ENCODE measurements around the gene GRAMD4.

GRAMD4 gene

DNA sequence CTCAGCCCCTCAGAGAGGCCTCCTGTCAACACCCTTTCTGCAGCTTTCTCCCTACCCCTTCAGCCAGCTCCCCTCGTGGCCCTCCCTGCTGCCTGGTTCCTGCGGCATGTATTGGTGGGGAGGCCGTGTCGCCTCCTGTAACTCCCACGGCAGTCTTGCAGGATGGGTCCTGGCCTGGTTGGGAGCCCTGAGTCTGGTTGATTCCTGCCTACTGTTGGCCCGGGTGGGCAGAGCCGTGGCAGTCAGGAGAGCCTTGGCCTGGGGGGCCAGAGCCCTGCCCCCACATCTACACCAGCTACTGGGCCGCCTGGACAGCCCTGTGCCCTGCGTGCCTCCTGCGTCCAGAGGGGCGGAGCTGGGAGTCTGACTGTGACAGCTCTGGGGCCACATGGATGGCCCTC lies 30.3 kb upstream of the GRAMD4 start:
- TF ChIP-seq, protein P1, sequence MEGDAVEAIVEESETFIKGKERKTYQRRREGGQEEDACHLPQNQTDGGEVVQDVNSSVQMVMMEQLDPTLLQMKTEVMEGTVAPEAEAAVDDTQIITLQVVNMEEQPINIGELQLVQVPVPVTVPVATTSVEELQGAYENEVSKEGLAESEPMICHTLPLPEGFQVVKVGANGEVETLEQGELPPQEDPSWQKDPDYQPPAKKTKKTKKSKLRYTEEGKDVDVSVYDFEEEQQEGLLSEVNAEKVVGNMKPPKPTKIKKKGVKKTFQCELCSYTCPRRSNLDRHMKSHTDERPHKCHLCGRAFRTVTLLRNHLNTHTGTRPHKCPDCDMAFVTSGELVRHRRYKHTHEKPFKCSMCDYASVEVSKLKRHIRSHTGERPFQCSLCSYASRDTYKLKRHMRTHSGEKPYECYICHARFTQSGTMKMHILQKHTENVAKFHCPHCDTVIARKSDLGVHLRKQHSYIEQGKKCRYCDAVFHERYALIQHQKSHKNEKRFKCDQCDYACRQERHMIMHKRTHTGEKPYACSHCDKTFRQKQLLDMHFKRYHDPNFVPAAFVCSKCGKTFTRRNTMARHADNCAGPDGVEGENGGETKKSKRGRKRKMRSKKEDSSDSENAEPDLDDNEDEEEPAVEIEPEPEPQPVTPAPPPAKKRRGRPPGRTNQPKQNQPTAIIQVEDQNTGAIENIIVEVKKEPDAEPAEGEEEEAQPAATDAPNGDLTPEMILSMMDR (conservative IDR thresholded peaks at IDR 0.05; ENCODE audit: low read depth, low read length): no peak
- no peak overlapping the region for H3K4me3 ChIP-seq (ENCODE audit: low read length)
- DNase-seq (ENCODE audit: low read depth): no peak

DNA sequence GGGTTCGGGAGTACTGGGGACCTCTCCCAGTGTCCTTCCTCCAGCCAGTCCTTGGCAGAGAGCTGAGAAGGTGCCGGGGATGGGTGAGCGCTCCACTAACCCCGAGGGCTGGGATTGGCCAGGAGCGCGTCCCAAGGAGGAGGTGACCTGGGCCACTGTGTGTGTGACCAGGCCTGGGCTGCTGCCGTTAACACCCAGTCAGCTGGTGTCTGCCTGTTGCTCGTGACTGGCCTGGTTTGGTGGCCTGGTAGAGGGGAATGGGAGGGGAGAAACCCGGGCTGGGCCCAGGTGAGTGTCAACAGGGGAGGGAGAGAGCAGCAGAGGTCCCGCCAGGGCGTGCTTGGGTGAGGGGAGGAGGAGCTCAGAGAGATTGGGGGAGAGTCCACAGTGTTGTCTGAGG lies 29.9 kb upstream of the GRAMD4 start:
- no peak overlapping the region for H3K4me3 ChIP-seq (ENCODE audit: low read length)
- TF ChIP-seq, protein P1 (conservative IDR thresholded peaks at IDR 0.05; ENCODE audit: low read depth, low read length): no peak
- DNase-seq (ENCODE audit: low read depth): no peak

DNA sequence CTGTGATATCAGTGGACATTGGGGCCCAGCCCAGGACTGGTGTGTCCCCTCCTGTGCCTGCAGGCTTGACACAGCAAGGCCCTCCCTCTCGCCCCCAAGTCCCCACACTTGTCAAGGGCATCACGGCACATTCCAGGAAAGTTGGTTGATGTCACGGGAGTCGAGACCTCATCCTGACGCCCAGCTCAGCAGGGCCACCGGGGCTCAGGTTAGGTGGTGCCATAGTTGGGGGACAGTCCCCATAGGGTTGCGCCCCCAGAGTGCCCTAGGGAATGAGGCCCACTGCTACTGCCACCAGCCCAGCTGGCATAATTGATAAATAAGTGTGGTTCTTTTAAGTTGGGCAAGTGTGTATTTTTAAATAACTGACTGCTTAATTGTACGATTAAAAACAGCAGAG lies 28.3 kb upstream of the GRAMD4 start:
- TF ChIP-seq, protein P1 (conservative IDR thresholded peaks at IDR 0.05; ENCODE audit: low read depth, low read length): no peak
- DNase-seq (ENCODE audit: low read depth): no peak
- no peak overlapping the region for H3K4me3 ChIP-seq (ENCODE audit: low read length)

DNA sequence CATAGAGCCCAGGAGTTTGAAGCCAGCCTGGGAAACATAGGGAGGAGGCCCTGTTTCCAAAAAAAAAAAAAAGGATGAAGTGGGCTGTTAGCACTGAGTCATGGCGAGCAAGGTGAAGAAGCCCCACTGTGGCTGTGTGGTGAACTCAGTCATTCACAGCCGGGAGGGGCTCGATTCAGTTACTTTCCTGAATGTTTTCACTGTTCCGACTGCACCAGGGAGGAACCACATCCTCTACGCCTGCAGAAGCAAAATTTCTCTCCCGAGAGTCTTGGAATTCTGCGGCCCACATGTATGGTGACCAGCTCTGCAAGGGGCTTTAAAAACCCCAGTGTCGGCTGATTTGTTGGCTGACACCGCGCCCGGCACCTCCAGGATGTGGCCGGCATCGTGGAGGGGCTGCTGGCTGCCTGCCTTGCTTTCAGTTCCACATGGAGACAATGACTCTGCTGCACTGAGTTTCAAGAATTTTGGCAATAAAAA lies 27.8 kb upstream of the GRAMD4 start:
- TF ChIP-seq, protein P1 (conservative IDR thresholded peaks at IDR 0.05; ENCODE audit: low read depth, low read length): no peak
- no peak for DNase-seq (ENCODE audit: low read depth)
- H3K4me3 ChIP-seq (ENCODE audit: low read length): no peak overlapping the region

DNA sequence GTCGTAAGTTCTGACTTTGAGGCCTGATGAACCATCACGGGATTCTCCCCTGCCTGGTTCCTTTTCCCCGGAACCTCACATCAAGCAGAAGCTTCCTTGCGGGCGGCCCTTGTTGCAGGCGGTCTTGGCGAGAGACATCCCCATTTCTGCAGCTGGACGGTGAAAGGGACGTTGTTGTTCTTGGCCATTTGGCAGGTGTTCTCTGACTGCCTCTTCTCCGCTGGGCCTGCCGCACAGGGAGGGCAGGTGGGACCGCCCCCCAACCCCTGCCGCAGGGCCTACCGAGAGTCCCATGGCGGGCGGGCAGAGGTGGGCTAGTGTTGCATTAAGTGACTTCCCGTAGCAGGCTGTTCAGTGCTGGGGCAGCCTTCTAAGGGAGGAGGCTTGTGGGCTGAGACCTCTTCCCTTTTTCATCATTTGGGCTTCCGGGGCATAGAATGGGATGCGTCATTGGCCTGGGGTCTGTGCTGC lies 26.9 kb upstream of the GRAMD4 start:
- H3K4me3 ChIP-seq (ENCODE audit: low read length): no peak overlapping the region
- no peak for DNase-seq (ENCODE audit: low read depth)
- TF ChIP-seq, protein P1 (conservative IDR thresholded peaks at IDR 0.05; ENCODE audit: low read depth, low read length): no peak

DNA sequence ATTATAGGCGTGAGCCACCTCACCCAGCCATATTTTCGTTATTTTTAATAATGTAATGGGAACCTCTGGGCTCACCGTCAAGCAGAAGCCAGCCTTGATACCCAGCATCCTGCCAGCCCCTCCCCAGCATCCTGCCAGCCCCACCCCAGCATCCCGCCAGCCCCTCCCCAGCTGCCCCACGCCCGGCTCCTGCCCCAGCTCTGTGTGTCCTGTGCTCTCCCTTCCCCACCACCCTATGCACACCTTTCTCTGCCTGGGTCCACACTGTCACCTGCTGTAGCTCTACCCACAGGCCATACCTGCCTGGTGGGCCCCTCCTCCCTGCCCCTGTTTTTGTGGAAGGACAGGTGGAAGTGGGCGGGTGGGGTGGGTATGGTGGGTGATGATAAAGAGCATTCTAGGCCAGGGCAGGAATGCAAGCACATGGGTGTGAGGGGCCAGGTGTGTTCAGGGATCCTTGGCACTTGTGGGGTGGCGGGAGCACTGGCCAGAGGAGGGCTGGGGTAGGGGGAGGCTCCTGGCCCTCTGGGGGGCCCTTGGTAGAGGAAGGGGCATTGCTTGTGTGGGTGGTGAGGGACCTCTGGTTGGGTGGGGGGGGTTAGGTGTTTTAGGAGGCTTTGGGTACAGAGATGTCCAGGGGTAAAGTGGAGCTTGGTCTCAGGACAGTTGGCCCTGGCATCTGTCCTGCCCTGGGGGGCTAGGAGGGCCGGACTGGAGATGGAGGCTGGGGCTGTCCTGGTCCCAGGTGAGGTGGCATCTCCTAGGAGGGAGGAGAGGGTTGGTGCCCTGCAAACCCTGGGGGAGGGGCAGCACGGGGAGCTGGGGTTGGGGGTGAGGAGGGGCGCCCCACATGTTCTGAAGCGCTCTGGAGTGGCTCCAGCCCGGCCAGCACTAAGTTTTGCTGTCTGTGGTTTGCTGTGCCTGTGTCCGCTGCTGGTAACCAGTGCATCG lies 25.9 kb upstream of the GRAMD4 start:
- TF ChIP-seq, protein P1 (conservative IDR thresholded peaks at IDR 0.05; ENCODE audit: low read depth, low read length): no peak
- no peak for DNase-seq (ENCODE audit: low read depth)
- H3K4me3 ChIP-seq (ENCODE audit: low read length): no peak overlapping the region

DNA sequence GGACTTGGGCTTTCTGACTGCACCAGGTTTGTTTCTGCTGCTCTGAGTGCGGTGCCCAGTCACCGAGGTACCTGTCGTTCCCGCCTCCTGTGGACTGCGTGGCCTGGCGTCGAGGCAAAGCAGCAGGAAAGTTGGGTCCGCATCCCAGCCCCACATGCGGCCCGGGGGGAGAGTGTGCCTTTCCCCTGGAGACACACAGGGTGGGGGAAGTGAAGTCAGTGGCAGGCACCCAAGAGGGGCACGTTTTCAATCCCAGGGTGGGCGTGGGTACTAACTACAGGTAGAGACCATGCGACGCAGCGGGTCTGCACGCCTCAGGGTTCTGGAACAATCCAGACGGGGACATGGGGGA lies 25.3 kb upstream of the GRAMD4 start:
- no peak overlapping the region for H3K4me3 ChIP-seq (ENCODE audit: low read length)
- no peak for DNase-seq (ENCODE audit: low read depth)
- TF ChIP-seq, protein P1 (conservative IDR thresholded peaks at IDR 0.05; ENCODE audit: low read depth, low read length): no peak

Data from retinal pigment epithelial cell (primary cell).